Right cardiac atrium (tissue), 5 donors: ENCODE data around the gene CRYAB. TPM values are rescaled to one million over a fixed set of nuclear protein-coding genes. Genes with fewer than 3 reads are reported as not detected.

Experiments
- ATAC-seq, 2 donors: fragments of 200-7000 bp; cut with Tn5 transposase; one replicate each; pipeline versions ENCODE4 v1.8.0 to v1.9.1; 2020; ENCODE audit warnings: moderate library complexity in 2 of 2, mild to moderate bottlenecking in 1 of 2
- DNase-seq, 3 donors: peaks; one replicate each; pipeline ENCODE4 v3.0.0-alpha.2; 2020
- H3K27ac ChIP-seq: one replicate; pipeline ENCODE4 v1.5.1; 2013; ENCODE audit warnings: mild to moderate bottlenecking, low read length, control low read depth, moderate library complexity
- H3K27me3 ChIP-seq: one replicate; pipeline ENCODE4 v1.6.1; 2013; ENCODE audit not compliant: control insufficient read depth, insufficient read depth
- H3K4me1 ChIP-seq: one replicate; pipeline ENCODE4 v1.6.1; 2013; ENCODE audit warnings: low read length; ENCODE audit not compliant: control insufficient read depth, insufficient read depth
- H3K4me3 ChIP-seq: one replicate; pipeline ENCODE4 v1.5.1; 2013; ENCODE audit warnings: low read length, control low read depth
- H3K9me3 ChIP-seq: one replicate; pipeline ENCODE4 v1.6.1; 2013; ENCODE audit warnings: low read length; ENCODE audit not compliant: control insufficient read depth
- WGBS: extraction: QIAGEN DNeasy Blood & Tissue Kit; methylation state at CpG from one replicate; pipeline ENCODE4 v1.1.7; 2013; 5-methylcytosine and 5-hydroxymethylcytosine counted together
- intact Hi-C, 4 donors: fragments of 100-400 bp; cut with DNase I; formaldehyde crosslinking; loops; one replicate each; pipeline versions ENCODE4 v1.11.0 to v1.14.0; 2022 to 2023
- polyA plus RNA-seq: library from polyadenylated mRNA; stranded (reverse); fragments of 200-250 nt; gene quantifications from one replicate; pipeline ENCODE4 v1.2.3, GENCODE V29; 2013
- total RNA-seq, 4 donors: library from RNA; stranded (reverse); fragmentation: NEBNext Ultra II Directional; extraction: Animal tissue kit (Norgen Biotek cat#: 25700); gene quantifications; one replicate each; pipeline ENCODE4 v1.2.1, GENCODE V29; 2021
- donor health status: healthy with polysubstance abuse.
- donor health status: DM: no; HTN: yes; CAD: no.
- donor health status: DM: no; HTN: no; CAD: no.
- donor health status: DM: no; HTN: yes; CAD: no; lungs with severe emphysema.
- donor health status: DM: yes; HTN: yes; CAD: no.

CRYAB gene
- total and polyA plus RNA-seq, 5 donors, result 4,923 to 9,689 (median 5,673) TPM

- H3K27ac ChIP-seq, result no peak overlapping the region
- 92% methylated on average over 7 of the region's 7 CpGs for WGBS
- H3K27me3 ChIP-seq, result no peaks in the 10 kb centered on the region
- DNase-seq (no peak), ATAC-seq (no peak)
- H3K4me1 ChIP-seq, result peaks cover 14% of the 10 kb centered on the region
- no peaks in the 10 kb centered on the region for H3K9me3 ChIP-seq
- H3K4me3 ChIP-seq, result no peak overlapping the region
- intact Hi-C loops, result loop anchor here in 1 of 4 donors (5.0 kb wide), 1 partner anchor 39 kb away; no protein-coding TSS in a partner anchor
Observed at GRCh38 chr11:111921541-111922230, 10.1 kb upstream of the CRYAB start.

- DNase-seq (no peak), ATAC-seq (no peak)
- intact Hi-C loops, result loop anchor here in 1 of 4 donors (5.0 kb wide), 1 partner anchor 39 kb away; no protein-coding TSS in a partner anchor
- WGBS, result 75% methylated on average over 2 of the region's 2 CpGs
- no peaks in the 10 kb centered on the region for H3K9me3 ChIP-seq
- H3K27me3 ChIP-seq, result no peaks in the 10 kb centered on the region
- no peak overlapping the region for H3K27ac ChIP-seq
- peaks cover 9% of the 10 kb centered on the region for H3K4me1 ChIP-seq
- H3K4me3 ChIP-seq, result no peak overlapping the region
Observed at GRCh38 chr11:111920908-111921307, 9.3 kb upstream of the CRYAB start.

DNA sequence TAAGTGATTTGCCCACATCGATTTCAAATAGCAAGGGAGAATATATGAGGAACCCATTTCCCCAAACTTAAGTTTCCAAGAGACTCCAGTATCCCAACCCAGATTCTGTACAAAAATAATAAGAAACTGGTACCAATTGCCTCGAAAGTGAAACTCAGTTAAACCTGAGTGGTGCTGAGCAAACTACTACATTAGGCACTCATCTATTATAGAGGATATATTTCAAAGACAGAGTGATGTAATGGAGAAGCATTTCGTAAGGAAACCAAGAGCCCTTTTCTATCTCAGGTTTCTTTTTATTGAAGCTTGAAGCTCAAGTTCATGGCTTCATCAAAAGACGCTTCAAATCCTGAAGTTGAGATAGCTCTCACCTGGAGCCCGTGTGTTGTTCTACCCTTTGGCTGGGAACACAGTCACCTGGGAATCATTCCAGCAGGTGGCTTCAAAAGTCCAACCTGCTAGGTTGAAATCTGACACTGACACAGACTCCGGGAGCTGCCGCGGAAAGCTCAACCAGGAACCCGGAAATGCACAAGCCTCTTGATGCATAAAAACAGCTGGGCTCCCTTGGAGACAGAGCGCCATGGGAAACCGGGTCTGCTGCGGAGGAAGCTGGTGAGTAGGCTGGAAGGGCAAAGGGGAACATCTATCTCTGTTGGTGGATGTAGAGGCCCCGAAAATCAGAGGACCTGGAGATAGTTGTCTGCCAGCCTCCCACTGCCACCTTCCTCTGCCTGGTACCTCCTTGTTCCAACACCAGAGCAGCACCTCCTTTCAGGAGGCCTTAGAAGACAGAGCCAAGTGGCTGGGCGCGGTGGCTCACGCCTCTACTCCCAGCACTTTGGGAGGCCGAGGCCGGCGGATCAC lies 7.1 kb upstream of the CRYAB start, which contains the start of gene C11orf52:
Gene C11orf52, plus strand, starts transcription at position 524 of the 867 bp plus-strand sequence. Its CDS starts 60 bp downstream, at position 584.
- intact Hi-C loops, result no loop called here
- ATAC-seq (peak in 1 of 2 donors; percentile 30), DNase-seq (peak in 1 of 3 donors; percentile 70)
- H3K27me3 ChIP-seq, result no peaks in the 10 kb centered on the region
- H3K4me3 ChIP-seq, result no peak within 1 kb of the TSS
- WGBS, result 52% methylated on average over 19 of the region's 19 CpGs
- H3K27ac ChIP-seq, result peak within 1 kb of the TSS; percentile 77
- H3K4me1 ChIP-seq, result peaks cover 4% of the 10 kb centered on the region
- no peaks in the 10 kb centered on the region for H3K9me3 ChIP-seq

GRCh38 chr11:111917788-111918187 lies 6.2 kb upstream of the CRYAB start:
- ATAC-seq, result no peak
- H3K4me1 ChIP-seq, result peaks cover 4% of the 10 kb centered on the region
- H3K27ac ChIP-seq, result no peak overlapping the region
- no peak overlapping the region for H3K4me3 ChIP-seq
- intact Hi-C loops, result no loop called here
- 88% methylated on average over 3 of the region's 3 CpGs for WGBS
- no peaks in the 10 kb centered on the region for H3K9me3 ChIP-seq
- no peak for DNase-seq
- no peaks in the 10 kb centered on the region for H3K27me3 ChIP-seq

GRCh38 chr11:111917312-111917711 lies 5.7 kb upstream of the CRYAB start:
- H3K27ac ChIP-seq, result no peak overlapping the region
- H3K4me1 ChIP-seq, result peaks cover 4% of the 10 kb centered on the region
- no peaks in the 10 kb centered on the region for H3K9me3 ChIP-seq
- H3K4me3 ChIP-seq, result no peak overlapping the region
- intact Hi-C loops, result no loop called here
- 94% methylated on average over 2 of the region's 2 CpGs for WGBS
- no peak for ATAC-seq
- no peak for DNase-seq
- H3K27me3 ChIP-seq, result no peaks in the 10 kb centered on the region

GRCh38 chr11:111916768-111917167 lies 5.2 kb upstream of the CRYAB start:
- Histone ChIP-seq H3K9me3 (no peaks in the 10 kb centered on the region), H3K4me3 (no peak overlapping the region), H3K27ac (no peak overlapping the region), H3K27me3 (no peaks in the 10 kb centered on the region), H3K4me1 (peaks cover 4% of the 10 kb centered on the region)
- no peak for DNase-seq
- intact Hi-C loops, result no loop called here
- 96% methylated on average over 1 of the region's 1 CpG for WGBS
- no peak for ATAC-seq

DNA sequence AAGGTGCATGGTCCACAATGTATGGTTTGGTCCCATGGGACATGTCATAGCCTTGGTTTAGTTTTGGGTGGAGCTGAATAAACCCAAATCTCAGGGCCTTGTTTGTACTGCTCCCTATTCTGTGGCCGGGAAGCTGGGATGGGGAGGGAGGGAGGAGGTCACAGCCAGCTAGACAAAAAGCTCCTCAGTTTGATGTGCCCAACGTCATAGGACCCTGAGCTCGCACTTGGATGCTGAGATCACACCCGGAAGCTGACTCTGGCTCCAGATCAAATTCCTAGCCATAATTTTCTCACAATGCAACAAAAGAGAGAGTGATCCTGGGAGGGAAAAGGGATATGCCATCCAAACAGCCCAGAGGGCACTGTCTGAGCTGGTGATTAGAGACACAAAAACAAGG lies 2.4 kb upstream of the CRYAB start:
- Histone ChIP-seq H3K4me1 (peaks cover 4% of the 10 kb centered on the region), H3K27ac (peak overlapping the region; percentile 100), H3K27me3 (no peaks in the 10 kb centered on the region), H3K4me3 (peak overlapping the region; percentile 55), H3K9me3 (no peaks in the 10 kb centered on the region)
- 16% methylated on average over 4 of the region's 4 CpGs for WGBS
- ATAC-seq (peak; percentile 49 to 61), DNase-seq (peak; percentile 80 to 84 (median 80))
- intact Hi-C loops, result loop anchor here in 1 of 4 donors (5.0 kb wide), 1 partner anchor 37 kb away; the partner anchor contains the start of genes CFAP68 and FDXACB1

DNA sequence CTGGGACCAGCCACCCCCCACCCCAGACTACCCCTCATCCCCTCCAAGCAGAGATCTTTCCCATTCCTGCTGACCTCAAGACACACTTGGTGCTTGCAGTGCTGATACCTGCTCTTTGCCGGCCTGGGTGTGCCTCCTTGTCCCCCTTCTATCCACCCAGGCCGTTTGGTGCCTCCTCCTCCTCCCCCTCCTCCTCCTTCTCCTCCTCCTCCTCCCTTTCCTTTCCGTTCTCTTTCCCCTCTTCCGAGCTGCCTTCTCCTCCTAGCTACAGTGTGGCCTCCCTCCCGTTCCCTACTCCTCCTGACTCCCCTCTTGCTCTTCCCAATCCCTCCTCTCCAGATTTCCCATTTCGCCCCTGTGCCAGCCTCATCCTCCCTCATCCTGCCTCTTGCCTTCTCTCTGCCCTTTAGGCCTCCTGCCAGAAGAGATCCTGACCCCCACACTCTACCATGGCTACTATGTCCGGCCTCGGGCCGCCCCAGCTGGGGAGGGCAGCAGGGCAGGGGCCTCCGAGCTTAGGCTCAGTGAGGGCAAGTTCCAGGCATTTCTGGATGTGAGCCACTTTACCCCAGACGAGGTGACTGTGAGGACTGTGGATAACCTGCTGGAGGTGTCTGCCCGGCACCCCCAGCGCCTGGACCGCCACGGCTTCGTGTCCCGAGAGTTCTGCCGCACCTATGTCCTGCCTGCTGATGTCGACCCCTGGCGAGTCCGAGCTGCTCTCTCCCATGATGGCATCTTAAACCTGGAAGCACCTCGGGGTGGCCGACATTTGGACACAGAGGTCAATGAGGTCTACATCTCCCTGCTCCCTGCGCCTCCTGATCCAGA lies 1.7 kb upstream of the CRYAB start:
- WGBS, result 25% methylated on average over 24 of the region's 24 CpGs
- Histone ChIP-seq H3K4me1 (no peaks in the 10 kb centered on the region), H3K4me3 (peak overlapping the region; percentile 55), H3K27me3 (no peaks in the 10 kb centered on the region), H3K27ac (peak overlapping the region; percentile 100), H3K9me3 (no peaks in the 10 kb centered on the region)
- intact Hi-C loops, result loop anchor here in 1 of 4 donors (5.0 kb wide), 1 partner anchor 36 kb away; the partner anchor contains the start of genes CFAP68 and FDXACB1
- DNase-seq, result peak; percentile 40 to 83 (median 75)
- ATAC-seq, result peak; percentile 19 to 28

GRCh38 chr11:111912535-111912934 lies 965 bp upstream of the CRYAB start, which contains the start of gene HSPB2:
Gene HSPB2 (plus strand): TSS chr11:111912734. CDS start chr11:111912830, 96 bp downstream.
- ATAC-seq (peak; percentile 23 to 38), DNase-seq (peak; percentile 60 to 89 (median 84))
- peak within 1 kb of the TSS; percentile 100 for H3K27ac ChIP-seq
- H3K4me1 ChIP-seq, result no peaks in the 10 kb centered on the region
- peak within 1 kb of the TSS; percentile 87 for H3K4me3 ChIP-seq
- no peaks in the 10 kb centered on the region for H3K27me3 ChIP-seq
- H3K9me3 ChIP-seq, result no peaks in the 10 kb centered on the region
- intact Hi-C loops, result loop anchor here in 1 of 4 donors (5.0 kb wide), 1 partner anchor 35 kb away; the partner anchor contains the start of genes CFAP68 and FDXACB1
- WGBS, result 4% methylated on average over 26 of the region's 26 CpGs
